ENCODE data around the gene EMC10.

GRCh38 chr19:50461066-50461875 lies 15.0 kb upstream of the EMC10 start:
- TF ChIP-seq CTCF (conservative IDR thresholded peaks at IDR 0.05) (peak; percentile 92), ZFX (IDR thresholded peaks at IDR 0.05) (no peak)
